Measurements from ENCODE around the gene PPHLN1. TPM values are rescaled to one million over a fixed set of nuclear protein-coding genes. Genes with fewer than 3 reads are reported as not detected.

Gene PPHLN1
- total RNA-seq, 1 experiment from 2014 or later = 118 TPM

GRCh38 chr12:42483521-42483790 is 157.5 kb downstream of the PPHLN1 start:
- H3K9me3 ChIP-seq (replicated peaks) = no peaks in the 10 kb centered on the region; the same call in 1 of the 2 replicates
- H3K4me3 ChIP-seq = peak overlapping the region; percentile 63
- H3K36me3 ChIP-seq = no peaks in the 10 kb centered on the region
- H3K27me3 ChIP-seq = peaks cover 12% of the 10 kb centered on the region; the same call in 1 of the 2 replicates
- H3K27ac ChIP-seq = no peak overlapping the region
- DNase-seq = peak in 1 of 2 experiments; percentile 22
- peaks cover 10% of the 10 kb centered on the region for H3K4me1 ChIP-seq

DNA sequence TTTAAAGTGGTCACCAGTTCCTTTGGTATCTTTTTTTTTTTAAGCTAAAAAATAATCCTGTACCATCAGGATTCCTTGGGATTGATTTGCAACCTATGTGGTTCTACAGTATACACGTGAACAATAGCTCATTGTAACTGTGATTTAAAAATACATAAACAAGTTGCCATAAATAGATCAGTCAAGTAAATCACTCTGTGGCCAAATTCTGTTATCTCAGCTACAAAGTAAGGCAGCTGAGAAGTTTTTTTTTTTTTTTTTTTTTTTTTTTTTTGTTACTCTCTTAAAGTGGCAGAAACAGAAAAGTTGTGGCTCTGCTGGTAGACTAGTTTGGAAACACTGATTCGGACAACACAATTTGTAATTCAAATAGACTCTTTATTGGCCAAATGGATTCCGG is 159.0 kb downstream of the PPHLN1 start:
- peaks cover 12% of the 10 kb centered on the region; the same call in 1 of the 2 replicates for H3K27me3 ChIP-seq
- DNase-seq = no peak
- H3K9me3 ChIP-seq (replicated peaks) = no peaks in the 10 kb centered on the region; the same call in 1 of the 2 replicates
- no peak overlapping the region for H3K4me3 ChIP-seq
- peaks cover 10% of the 10 kb centered on the region for H3K4me1 ChIP-seq
- H3K36me3 ChIP-seq = no peaks in the 10 kb centered on the region
- no peak overlapping the region for H3K27ac ChIP-seq

- H3K27ac ChIP-seq = no peak overlapping the region
- no peaks in the 10 kb centered on the region for H3K36me3 ChIP-seq
- peaks cover 12% of the 10 kb centered on the region; the same call in 1 of the 2 replicates for H3K27me3 ChIP-seq
- peaks cover 10% of the 10 kb centered on the region for H3K4me1 ChIP-seq
- H3K9me3 ChIP-seq (replicated peaks) = no peaks in the 10 kb centered on the region
- no peak overlapping the region for H3K4me3 ChIP-seq
- DNase-seq = no peak
Observed at GRCh38 chr12:42485823-42486222, 159.9 kb downstream of the PPHLN1 start.

- Histone ChIP-seq H3K9me3 (replicated peaks) (no peaks in the 10 kb centered on the region), H3K27ac (no peak overlapping the region), H3K27me3 (peaks cover 12% of the 10 kb centered on the region; the same call in 1 of the 2 replicates), H3K4me3 (no peak overlapping the region), H3K4me1 (peaks cover 10% of the 10 kb centered on the region), H3K36me3 (no peaks in the 10 kb centered on the region)
- DNase-seq = no peak
Observed at GRCh38 chr12:42486407-42486806, 160.4 kb downstream of the PPHLN1 start.

DNA sequence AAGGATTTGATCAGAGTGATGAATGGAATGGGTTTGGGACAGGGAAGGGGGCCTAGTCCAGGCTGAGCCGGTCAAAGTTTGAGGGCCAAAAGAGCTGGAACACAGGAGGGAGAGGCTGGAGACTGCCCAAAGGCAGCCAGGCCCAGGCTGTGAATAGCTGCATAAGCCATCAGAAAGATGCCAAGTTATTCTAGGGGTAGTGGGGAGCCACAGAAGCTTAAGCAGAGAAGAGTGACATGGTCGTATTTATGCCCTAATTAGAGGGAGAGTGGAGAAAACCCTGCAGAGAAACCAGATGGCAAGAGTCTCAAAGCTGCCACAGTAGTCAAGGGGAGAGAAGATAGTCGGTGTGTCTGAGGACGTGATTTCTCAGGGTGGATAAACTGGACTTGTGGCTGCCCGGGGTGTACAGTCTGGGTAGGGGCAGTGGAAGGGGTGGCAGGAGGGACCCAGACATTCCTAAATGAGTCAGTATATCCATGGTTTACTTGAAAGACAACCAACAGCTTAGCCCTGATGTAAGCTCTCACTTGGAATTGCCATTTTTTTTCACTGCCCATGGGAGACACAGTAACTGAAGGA is 164.4 kb downstream of the PPHLN1 start:
- no peak overlapping the region for H3K27ac ChIP-seq

More for the DNA sequence above, 164.4 kb downstream of the PPHLN1 start:
- Histone ChIP-seq H3K27me3 (peaks cover 4% of the 10 kb centered on the region; the same call in 1 of the 2 replicates), H3K9me3 (replicated peaks) (no peaks in the 10 kb centered on the region; the same call in 1 of the 2 replicates), H3K4me3 (no peak overlapping the region), H3K4me1 (no peaks in the 10 kb centered on the region), H3K36me3 (no peaks in the 10 kb centered on the region)
- no peak for DNase-seq

Other genes with a start within 250 kb of the PPHLN1 start
- 43.6 and 48.9 TPM in 2 replicates for gene GXYLT1, start 181.3 kb upstream of the PPHLN1 start, total RNA-seq (2014; rRNA removed; shearing (Covaris generic))
- gene YAF2, start 87.9 kb upstream of the PPHLN1 start, total RNA-seq (2014; rRNA removed; shearing (Covaris generic)) = 25.2 and 31.5 TPM in 2 replicates
- 68.0 and 73.7 TPM in 2 replicates for gene ZCRB1, start 73 bp upstream of the PPHLN1 start, total RNA-seq (2014; rRNA removed; shearing (Covaris generic))

All from SJCRH30 (cell line).